ENCODE data around the gene ASAP2.

The ASAP2 gene

DNA sequence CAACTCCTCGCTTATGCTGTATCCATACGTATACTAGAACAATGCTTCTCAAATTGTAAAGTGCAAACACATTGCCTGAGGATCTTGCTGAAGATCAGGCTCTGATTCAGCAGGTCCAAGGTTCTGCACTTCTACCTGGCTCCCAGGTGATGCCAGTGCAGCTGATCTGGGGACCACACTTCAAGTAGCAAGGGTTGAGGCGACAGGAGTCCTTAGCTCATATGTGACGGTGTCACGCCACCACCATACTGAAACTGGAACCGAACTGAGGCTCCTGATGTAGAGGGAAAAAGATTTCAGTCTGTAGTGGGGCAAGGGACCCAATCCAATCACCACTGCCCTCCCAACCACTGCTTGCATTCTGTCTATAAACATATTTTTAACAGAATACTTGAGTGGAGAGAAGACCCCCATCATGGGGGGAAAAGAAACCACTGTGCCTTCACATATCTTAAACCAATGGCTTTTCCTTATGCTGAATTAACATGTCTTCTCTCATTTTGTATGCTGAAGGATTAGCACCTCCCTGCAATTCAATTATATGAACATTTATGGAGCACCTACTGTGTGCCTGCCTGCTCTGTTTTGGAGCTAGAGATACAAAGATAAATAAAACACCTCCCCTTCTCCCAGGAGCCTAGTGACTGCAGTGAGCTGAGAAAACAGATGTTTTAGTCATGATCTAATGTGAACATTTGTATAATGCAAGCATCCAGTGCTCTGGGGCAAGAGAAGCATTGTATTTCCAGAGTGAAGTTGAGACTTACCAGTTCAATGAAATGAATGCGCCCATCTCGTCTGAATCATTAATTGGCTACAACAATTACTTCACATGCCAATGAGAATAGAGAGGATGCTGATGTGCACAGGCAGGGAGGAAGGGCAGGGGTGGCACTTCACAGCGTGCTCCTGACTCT is 6.6 kb upstream of the ASAP2 start:
- TF ChIP-seq, protein P1, sequence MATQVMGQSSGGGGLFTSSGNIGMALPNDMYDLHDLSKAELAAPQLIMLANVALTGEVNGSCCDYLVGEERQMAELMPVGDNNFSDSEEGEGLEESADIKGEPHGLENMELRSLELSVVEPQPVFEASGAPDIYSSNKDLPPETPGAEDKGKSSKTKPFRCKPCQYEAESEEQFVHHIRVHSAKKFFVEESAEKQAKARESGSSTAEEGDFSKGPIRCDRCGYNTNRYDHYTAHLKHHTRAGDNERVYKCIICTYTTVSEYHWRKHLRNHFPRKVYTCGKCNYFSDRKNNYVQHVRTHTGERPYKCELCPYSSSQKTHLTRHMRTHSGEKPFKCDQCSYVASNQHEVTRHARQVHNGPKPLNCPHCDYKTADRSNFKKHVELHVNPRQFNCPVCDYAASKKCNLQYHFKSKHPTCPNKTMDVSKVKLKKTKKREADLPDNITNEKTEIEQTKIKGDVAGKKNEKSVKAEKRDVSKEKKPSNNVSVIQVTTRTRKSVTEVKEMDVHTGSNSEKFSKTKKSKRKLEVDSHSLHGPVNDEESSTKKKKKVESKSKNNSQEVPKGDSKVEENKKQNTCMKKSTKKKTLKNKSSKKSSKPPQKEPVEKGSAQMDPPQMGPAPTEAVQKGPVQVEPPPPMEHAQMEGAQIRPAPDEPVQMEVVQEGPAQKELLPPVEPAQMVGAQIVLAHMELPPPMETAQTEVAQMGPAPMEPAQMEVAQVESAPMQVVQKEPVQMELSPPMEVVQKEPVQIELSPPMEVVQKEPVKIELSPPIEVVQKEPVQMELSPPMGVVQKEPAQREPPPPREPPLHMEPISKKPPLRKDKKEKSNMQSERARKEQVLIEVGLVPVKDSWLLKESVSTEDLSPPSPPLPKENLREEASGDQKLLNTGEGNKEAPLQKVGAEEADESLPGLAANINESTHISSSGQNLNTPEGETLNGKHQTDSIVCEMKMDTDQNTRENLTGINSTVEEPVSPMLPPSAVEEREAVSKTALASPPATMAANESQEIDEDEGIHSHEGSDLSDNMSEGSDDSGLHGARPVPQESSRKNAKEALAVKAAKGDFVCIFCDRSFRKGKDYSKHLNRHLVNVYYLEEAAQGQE (IDR thresholded peaks at IDR 0.05; ENCODE audit: insufficient read depth in 1 of 2, low read depth in 2 of 2, low read length in 2 of 2), result no peak
- no peak for TF ChIP-seq SIN3A (IDR thresholded peaks at IDR 0.05; ENCODE audit: borderline replicate concordance, insufficient read depth, low read length)
- no peak for TF ChIP-seq POLR2AphosphoS5 (IDR thresholded peaks at IDR 0.05; ENCODE audit: low read depth, low read length)

DNA sequence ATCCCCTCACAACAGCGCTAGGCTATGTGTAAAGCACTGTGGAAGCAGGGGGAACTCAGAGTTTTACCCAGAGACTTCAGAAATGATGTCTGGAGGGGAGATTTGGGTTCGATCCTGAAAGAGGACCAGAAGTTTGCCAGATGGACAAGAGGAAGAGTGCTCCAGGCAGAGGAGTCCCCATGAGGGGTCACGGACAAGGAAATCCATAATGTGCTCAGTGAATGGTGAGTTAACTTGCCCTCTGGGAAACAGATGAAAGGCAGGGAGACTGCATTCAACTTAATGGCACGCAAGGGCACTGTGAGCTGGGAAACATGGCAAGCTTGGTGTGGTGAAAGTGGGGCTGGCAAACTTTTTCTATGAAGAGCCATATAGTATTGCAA is 6.0 kb upstream of the ASAP2 start:
- TF ChIP-seq SIN3A (IDR thresholded peaks at IDR 0.05; ENCODE audit: borderline replicate concordance, insufficient read depth, low read length) (no peak), POLR2AphosphoS5 (IDR thresholded peaks at IDR 0.05; ENCODE audit: low read depth, low read length) (no peak), FOXP2 (optimal IDR thresholded peaks at IDR 0.05; ENCODE audit: borderline replicate concordance, extremely low read depth, extremely low read length, insufficient read depth) (no peak), TAF1 (IDR thresholded peaks at IDR 0.05; ENCODE audit: borderline replicate concordance, insufficient read depth, low read length) (no peak)
- TF ChIP-seq, protein P1 (IDR thresholded peaks at IDR 0.05; ENCODE audit: insufficient read depth in 1 of 2, low read depth in 2 of 2, low read length in 2 of 2), result no peak

DNA sequence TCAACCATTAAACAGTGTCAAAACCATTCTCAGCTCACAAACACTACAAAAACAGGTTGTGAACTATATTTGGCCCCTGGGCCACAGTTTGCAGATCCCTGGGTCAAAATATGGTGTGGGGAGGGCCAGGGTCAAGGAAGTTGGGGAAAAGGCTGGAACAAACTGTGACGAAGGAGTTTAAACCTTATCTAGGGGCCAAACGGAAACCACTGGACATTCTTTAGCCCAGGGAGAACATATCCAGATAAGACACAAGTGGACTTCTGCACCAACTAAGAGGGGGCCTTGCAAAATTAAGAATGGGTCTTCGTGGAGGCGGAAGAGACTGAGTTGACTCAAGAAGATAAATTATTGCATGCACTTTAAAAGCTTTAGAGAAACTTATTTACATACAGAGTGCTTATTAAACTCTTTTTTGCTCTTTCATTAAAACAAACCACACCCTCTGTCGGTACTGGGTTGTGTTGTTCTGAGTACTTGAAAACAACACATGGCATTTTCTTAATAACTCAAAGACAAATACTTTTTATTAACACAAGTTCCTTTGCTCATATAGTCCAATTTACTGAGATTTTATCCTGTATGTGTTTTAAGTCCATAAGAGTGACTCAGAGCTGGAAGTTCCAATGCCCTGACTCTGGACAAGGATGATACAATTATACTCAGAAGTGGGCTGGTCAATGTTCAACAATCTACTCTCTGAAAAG is 5.3 kb upstream of the ASAP2 start:
- TF ChIP-seq, protein P1 (IDR thresholded peaks at IDR 0.05; ENCODE audit: insufficient read depth in 1 of 2, low read depth in 2 of 2, low read length in 2 of 2), result no peak
- no peak for TF ChIP-seq POLR2AphosphoS5 (IDR thresholded peaks at IDR 0.05; ENCODE audit: low read depth, low read length)
- no peak for TF ChIP-seq FOXP2 (optimal IDR thresholded peaks at IDR 0.05; ENCODE audit: borderline replicate concordance, extremely low read depth, extremely low read length, insufficient read depth)
- TF ChIP-seq SIN3A (IDR thresholded peaks at IDR 0.05; ENCODE audit: borderline replicate concordance, insufficient read depth, low read length), result no peak
- no peak for TF ChIP-seq TAF1 (IDR thresholded peaks at IDR 0.05; ENCODE audit: borderline replicate concordance, insufficient read depth, low read length)

GRCh38 chr2:9203006-9203405 is 3.6 kb upstream of the ASAP2 start:
- no peak for TF ChIP-seq POLR2AphosphoS5 (IDR thresholded peaks at IDR 0.05; ENCODE audit: low read depth, low read length)
- no peak for TF ChIP-seq FOXP2 (optimal IDR thresholded peaks at IDR 0.05; ENCODE audit: borderline replicate concordance, extremely low read depth, extremely low read length, insufficient read depth)
- TF ChIP-seq, protein P1 (IDR thresholded peaks at IDR 0.05; ENCODE audit: insufficient read depth in 1 of 2, low read depth in 2 of 2, low read length in 2 of 2), result no peak
- TF ChIP-seq TAF1 (IDR thresholded peaks at IDR 0.05; ENCODE audit: borderline replicate concordance, insufficient read depth, low read length), result no peak
- TF ChIP-seq SIN3A (IDR thresholded peaks at IDR 0.05; ENCODE audit: borderline replicate concordance, insufficient read depth, low read length), result no peak

All from PFSK-1 (cell line).